ENCODE results near the gene KCNQ2.

Gene KCNQ2

DNA sequence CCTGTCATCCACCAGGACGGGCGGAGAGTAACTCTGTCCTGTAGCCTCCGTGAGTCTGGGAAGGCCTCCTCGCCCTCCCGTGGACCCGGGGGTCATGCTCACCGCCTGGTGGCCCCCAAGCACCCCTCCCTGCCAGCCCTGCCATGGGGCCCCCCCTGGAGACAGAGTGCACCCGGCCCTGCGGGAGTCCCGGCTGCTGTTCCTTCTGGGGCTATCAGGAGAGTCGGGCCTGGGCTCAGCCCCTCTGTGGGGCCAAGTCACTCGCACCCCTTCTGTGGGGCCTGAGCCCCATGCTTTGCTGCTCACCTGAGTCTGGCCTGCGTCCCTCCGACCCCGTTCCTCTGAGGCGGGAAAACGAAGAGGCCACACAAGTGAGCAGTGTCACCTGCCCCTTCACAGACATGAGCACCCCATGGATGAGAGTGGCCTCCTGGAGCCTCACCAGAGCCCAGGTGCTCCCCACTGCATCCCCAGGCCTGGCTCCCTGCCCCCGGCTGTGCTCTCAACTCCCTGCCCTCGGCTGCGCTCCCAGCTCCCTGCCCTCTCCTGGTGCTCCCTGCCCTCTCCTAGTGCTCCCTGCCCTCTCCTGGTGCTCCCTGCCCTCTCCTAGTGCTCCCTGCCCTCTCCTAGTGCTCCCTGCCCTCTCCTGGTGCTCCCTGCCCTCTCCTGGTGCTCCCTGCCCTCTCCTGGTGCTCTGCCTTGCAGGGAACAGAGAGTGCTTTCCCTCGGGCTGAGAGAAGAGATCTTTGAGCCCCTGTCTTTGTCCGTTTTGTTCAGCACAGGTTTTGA lies 106.7 kb downstream of the KCNQ2 start:
- DNase-seq: no peak

DNA sequence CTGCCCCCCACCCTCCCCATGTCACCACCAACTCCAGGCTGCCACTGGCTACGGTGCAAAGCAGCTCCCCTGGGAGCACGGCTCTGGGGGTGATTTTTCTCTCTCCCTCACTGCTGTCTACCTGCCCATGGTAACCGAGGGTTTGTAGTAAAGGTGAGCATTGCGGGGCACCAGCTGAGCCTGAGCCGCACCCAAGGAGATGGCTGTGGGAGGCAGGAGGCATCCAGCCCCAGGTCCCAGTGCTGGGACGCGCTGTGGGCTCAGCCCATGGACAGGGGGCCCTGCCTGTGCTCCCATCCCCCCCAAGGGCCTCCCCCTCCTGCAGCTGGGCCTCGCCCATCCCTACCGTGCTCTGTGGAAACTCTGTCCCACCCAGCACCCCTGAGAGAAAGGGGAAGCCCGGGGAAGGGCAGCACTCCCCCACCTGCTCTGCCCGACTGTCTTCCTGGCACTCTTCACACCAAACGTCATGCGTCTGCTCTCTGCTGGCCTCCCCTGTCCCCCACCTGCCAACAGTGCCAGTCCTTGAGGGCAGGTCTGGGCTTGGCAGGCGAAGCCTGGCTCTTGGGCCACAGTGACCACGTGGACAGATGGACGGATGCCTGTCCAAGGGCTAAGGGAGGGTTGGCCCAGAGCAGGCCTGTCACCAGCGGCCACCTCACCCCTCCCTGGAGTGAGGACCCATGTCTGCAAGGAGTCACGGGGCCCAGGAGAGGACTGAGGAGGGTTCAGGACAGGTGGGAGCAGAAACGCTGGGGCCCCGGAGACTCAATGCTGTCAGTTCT lies 107.5 kb downstream of the KCNQ2 start:
- DNase-seq: no peak

DNA sequence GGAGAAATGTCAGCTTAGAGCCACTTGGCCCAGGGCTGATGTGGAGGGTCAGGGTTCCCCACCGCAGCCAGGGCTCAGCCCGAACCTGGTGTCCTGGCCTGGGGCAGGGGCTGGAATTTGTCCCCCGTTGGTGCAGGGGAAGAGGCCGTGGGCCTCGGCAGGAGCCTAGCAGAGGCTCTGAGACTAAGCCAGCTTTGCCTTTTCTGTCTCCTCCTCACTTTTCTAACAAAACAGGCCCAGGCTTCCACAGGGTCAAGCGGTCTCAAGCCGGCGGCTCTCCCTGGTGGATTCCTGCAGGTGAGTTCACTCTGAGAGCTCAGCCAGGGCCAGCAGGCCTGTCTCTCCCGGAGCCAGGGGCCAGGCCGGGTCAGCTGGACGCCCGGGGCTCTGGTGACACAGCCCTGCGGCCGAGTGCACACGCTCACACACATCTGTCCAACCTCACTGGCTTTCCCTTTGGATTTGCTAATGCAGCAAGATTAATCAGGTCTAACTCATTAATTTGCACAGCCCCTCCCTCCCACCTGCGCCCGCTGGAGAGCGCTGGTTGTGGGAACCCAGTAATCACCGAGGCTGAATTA lies 108.4 kb downstream of the KCNQ2 start:
- DNase-seq: peak; percentile 82

DNA sequence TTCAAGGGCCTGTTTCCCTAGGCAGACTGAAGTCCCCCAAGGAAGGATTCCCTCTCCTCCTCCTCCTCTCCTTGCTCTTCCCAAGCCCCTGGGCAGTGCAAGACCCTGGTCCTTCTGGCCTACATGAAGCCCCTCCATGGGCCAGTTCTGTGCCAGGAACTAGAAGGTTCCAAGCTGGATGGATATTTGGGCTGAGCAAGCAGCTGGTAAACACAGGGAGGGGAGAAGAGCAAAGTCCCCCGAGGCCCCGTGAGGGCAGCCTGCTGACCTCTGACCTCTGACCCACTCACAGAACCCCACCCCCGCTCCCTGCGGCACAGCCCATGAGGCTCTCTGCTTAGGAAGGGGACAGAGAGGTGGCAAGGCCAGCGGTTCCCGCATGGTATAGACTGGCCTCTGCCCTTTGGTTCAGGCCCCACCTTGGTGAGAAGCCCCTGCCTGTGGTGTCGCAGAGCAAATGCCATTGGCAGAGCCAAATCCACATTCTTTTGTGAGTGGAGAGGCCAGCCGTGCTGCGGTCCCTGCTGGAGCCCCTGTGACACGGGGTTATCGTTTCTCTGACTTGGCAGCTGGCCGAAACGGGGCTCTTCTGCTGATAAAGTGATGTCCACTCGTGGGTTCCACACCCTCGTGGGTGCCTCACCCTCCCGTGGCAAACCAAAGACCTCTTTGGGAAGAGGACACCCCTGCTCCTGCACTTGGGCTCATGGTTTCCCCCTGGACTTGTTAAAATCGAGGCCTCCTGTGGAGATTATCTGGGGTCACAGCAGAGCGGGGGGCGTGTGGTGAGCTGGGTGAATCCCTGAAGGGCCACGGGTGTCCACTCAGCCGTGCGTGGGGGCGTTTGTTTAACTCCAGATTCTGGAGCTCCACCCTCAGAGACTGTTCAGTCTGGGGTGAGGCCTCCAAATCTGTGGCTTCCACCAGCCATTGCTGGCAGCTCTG lies 109.2 kb downstream of the KCNQ2 start:
- DNase-seq: no peak

DNA sequence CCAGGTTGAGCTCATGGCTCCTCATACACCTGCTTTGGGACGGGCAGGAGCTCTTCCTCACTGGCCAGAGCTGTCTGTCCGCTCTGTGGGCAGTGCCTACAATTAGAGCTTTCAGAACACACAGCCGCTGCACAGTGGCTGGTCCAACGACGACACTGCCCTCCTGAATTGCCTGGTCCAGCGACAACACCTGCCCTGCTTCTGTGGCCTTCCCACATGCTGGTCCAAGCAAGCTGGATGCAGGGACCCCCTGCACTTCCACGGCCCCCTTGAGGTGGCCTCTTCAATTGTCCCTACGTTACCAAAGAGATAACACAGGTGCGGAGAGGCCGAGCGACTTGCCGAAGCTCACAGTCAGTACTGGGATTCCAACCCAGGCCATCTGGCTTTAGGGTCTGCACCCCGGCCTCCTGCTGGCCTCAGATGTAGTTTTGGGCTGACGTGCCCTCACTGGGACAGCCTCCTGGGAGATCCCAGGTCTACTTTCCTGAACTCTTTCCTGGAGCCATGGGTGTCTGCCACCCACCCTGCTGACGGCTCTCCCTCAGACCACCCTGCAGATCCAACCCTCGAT lies 109.9 kb downstream of the KCNQ2 start:
- DNase-seq: no peak

DNA sequence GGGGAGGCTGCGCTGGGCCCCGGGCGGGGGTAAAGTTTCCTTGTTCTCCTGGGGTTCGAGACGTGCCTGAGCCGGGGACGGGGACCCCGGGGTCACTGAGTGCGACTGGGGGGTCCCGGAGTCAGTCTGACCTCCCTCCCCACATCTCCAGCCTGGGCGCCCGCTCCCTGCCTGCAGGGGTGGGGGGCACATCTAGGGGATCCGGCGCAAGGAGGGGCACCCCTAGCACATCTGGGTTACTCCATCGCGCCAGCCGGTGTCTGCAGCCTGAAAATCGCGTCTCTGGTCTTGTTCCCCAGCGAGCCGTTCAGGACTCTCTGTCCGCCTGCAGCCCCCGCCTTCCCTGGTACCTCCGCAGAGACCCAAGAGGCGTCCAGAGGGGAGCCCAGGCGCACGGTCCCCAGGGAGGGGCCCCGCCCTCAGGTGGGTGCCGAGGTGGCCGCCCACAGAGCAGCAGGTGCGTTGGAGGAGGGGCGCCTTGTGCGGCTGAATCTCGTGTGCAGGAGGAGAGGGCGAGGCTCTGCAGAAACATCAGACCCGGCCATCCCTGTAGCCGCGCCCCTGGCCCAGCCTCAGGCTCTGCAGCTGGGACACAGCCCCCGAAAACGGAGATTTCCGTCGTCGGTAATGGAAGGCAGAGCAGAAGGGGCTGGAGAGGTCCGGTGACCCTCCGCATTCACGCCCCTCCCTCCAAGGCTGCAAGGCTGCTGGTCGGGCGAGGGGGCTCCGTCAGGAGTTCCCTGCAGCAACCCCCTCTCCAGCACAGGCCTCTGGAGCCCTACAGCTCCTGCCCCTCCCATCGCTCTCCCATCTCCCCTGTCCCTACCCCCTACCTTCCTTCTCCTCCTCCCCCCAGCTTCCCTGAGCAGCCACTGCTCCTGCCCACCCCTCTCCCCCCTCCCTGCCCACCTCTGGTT lies 110.7 kb downstream of the KCNQ2 start:
- no peak for DNase-seq

DNA sequence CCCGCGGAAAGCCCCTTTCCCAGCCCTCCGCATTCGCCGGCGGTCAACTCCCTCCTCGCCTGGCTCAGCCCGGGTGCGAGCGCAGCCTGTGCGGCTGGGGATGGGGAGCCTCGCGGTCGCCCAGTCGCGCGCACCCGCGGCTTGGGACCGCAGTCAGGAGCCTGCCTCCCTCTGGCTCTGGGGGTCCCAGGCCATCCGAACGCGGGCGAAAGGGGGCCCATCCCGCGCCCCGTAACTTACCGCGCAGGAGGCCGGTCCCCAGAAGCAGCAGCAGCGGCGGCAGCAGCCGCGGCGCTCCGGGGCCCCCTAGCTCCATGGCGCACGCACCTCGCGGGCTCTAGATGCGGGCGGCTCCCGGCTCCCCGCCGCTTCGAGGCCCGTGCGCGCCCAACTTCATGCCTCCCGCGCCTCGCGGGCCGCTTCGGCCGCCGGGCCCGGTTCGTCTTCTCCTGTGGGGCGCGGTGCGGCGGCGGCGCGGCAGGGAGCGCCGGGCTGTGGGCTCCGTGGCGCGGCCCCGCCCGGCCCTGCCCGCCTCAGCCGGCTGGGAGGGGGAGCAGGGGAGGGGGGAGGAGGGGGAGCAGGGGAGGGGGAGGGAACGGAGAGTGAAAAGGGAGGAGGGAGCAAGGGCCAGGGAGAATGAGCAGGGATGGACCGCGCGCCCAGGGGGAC lies 111.5 kb downstream of the KCNQ2 start, which contains the start of gene CHRNA4:
Gene CHRNA4, minus strand, starts transcription at position 500 of the 669 bp plus-strand sequence. Its CDS starts 184 bp downstream, at position 316.
- no peak for DNase-seq

DNA sequence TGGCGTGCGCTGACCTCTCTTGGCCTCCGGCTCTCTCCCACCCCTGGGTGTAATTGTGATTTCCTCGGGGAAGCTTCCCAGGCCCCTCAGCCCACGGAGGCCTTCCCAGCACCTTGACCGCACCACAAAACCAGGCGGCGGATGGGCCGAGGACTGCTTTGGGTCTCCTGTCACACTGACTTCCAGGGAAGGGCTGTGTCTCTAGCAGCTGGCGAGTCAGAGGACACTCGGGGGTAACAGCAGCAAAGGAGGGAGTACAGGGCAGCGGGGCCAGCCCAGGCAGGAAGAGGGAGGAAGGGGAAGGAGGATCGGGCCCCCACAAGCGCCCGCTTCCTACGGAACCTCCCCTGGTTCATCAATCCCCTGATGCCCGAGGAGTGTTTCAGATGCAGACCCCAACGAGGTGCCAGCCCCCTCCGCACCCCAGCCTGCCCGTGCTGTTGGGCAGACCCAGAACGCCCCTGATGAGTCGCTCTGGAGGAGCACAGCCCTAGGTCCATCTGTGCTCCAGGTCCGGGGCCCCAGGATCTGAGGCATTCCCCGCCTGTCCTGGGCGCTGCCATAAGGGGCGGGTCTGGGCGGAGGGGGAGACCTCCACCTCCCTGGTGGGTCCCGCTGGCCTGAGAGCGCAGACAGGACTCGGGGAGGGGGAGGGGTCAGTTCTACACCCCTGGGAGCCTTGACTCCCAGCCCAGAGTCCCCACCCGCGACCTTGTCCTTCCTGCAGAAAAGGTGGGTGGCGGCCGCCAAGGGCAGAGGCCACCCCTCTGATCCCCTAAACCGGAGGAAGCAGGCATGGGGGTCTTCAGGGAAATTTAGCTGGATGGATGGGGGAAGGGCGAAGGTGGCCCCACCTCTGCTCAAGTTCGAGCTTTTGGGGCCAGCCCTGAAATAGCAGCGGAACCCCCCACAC lies 112.3 kb downstream of the KCNQ2 start:
- DNase-seq: no peak

DNA sequence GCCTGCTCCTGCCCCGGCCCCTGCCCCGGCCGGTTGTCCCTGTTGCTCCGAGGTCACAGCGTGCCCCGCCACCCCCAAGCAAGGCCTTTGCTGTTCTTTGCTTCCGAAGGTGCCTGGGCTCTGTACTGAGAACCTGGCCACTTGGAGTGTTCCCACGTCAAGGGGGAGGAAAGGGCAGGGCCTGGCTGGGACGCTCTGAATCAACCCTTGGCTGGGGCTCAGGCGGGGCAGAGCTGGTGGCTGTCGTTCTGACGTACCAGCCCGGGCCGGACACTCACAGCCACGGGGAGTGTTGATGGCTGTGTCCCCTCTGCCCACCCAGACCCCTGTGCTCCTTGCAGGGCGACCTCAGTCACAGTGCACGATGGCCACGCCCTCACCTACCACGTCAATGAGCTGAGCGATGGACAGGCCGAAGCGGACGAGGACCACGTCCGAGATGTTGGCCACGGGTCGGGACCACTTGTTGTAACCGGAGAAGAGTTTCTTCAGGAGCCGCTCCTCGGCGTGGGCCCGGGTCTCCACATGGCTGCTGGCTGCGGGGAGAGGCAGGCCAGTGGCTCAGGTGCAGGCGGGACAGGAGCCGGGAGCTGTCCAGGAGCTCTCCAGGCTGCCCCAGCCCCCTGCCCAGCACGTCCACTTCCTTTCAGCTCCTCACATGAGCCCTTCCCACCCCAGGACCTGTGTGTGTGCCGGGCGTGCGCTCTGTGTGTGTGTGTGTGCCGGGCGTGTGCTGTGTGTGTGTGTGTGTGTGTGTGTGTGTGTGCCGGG lies 113.1 kb downstream of the KCNQ2 start:
- no peak for DNase-seq

DNA sequence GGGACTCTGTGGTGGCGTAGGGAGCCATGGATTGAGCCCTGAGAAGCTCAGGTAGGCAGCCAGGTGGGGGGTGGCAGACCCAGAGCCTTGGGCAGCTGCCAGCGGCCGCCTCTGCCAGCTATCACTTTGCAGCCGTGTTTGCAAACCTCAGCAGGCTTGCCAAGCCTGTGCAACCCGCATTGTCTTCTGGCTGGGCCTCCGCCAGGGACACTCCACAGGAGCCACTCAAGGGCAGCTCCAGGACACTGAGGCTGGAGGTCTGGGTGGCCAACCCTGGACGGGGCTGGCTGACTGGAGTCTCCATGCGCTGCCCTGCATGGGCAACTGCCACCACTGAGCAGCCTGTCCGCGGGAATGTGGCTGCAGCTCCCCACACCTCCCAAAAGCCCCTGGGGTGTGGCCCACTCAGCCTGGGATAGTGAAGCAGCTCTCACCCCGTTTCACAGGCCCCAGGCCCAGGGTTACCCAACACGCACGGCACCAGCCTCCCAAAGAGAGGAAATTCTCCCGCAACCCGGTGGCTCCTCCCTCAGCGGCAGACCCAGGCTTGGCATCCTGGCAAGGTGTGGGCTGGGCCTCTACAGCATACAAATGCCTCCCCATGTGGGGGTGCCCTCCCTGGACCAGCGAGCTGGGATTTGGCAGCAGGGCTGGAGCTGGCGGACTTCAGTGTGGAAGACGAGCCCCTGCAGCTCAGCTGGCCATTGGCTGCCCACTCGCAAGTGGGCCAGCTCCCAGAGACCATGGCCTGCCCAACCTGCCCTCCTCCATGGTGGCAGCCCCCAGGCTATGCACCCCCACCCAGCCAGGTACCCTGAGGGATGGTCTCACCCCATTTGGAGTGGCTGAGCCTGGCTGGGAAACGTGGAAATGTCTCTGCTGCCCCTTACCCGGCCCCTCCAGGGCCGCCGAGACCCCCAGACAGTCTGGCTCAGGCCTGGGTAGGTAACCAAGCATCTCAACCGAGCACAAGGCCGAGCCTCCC lies 114.2 kb downstream of the KCNQ2 start:
- DNase-seq: no peak

DNA sequence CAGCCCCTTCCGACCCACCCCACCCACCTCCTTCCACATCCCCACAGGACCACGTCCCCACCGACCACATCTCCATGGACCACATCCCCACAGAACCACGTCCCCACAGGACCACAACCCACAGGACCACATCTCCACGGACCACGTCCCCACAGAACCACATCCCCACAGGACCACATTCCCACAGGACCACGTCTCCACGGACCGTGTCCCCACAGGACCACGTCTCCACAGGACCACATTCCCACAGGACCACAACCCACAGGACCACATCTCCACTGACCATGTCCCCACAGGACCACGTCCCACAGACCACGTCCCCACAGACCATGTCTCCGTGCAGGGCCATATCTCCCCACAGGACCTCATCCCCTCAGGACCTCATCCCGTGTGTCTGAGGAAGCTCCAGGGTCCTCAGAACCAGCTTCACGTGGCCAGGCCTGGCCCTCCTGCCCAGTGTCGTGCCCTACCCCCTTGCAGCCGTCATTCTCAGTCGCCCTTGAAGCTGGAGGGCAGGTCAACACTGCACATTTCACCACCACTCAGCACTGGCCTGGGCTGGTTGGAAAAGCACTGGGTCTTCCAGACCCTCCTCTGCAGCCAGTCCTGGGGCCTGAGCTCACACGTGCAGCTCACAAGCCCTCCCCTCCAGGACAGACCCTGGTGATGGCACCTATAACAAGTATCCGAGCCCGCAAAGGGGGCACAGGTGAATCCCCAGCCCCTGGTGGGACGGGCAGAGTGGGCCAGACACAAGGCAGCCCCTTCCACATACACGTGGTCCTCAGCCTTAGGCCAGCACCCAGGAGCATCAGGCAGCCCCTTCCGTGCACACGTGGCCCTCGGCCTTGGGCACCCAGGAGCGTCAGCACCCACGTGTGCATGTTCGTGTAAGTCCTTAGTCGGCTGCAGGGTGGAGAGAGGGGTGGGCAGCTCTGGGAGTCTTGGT lies 115.2 kb downstream of the KCNQ2 start:
- no peak for DNase-seq

DNA sequence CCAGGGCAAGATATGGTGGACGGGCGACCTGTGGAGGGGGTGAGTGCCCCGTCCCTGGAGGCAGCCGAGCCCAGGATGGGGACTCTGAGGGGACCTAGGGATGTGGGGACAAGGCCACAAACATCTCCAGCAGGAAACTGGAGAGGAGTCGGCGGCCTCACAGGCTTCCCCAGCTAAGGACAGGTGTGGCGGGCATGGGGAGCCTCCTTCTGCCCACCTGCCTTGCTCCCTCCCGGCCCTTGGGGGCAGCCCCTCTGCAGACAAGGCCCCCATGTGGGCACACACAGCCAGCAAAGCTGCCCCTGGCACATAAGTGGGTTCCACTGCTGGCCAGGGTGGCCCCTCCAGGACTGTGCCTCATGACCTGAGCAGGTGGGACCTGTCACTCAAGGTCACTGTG lies 115.9 kb downstream of the KCNQ2 start:
- no peak for DNase-seq

DNA sequence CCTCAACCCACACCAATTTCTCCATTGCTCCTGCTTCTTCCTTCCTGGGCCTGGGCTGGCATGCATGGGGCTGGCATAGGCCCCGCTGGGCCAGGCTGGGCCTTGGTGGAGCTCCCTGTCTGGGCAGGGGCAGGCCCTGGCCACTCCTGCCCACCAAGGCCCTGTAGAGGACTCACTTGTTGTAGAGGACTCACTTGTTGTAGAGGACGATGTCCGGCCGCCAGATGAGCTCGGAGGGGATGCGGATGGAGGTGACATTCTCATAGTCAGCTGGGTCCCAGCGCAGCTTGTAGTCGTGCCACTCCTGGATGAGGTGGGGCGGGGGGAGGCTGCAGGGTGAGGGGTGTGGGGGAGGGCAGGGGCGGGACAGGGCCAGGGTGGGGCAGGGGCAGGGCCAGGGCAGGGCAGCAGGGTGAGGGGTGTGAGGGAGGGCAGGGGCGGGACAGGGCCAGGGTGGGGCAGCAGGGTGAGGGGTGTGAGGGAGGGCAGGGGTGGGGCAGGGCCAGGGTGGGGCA lies 116.6 kb downstream of the KCNQ2 start:
- no peak for DNase-seq

DNA sequence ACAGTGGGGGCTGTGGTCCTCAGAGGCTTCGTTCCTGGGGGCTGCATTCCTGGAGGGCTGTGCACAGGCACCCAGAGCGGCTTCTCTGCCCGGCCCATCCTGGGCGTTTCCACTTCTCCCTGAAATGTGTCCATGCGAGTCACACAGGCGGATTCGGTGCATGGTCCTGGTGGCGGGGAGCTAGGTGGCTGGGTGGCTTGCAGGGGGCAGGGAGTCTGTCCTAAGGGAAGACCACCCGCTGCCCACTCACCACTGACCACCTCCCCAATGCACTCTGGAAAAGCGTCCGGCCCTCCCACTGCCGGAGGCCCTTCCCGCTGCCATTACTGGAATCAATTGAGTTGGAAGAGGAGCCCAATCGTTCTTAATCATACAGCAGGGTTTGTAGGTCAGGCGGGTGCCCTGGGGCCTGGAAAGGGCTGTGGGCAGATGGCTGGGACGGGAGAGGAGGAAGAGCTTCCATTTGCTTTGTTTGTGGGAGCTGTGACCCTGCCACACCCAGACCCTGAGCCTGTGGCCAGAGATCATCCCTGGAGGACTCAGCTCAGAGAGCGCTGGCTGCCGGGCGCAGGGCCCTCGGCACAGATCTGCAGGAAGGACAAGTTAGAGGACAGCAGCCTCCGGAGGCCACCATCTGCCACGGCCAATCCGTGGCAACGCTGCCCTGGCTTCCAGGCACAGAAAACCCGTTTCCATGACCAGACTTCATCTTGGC lies 117.7 kb downstream of the KCNQ2 start:
- DNase-seq: no peak

DNA sequence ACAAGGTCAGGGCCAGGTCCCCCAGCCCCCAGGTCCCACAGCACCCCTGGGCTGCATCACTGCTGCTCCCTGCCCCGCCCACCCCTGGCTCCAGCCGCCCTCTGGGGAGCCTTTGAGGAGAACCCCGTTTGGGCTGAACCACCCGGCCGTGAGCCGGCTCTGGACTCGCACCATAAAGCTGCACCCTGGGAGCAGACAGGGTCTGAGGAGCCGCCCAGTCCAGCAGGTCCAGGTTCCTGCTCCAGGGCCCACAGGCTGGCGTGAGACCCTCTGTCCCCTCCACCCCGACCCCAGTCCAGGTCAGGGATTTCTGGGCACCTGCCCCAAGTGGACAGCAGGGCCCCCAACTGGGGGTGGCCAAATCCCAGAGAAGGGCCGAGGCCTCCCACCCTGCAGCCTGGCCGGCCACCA lies 119.6 kb downstream of the KCNQ2 start:
- DNase-seq: no peak

All from NCI-H82 (cell line).